Uterus (tissue), 4 donors: ENCODE results near the gene DHRS12. TPM values are rescaled to one million over a fixed set of nuclear protein-coding genes. Genes with fewer than 3 reads are reported as not detected.

Experiments
- DNase-seq, 2 donors: peaks; one replicate each; pipeline ENCODE4 v3.0.0-alpha.2; 2019 to 2020
- H3K27ac ChIP-seq, 2 donors: fragments of 200-600 bp; sonication (generic); 1 replicate in 1 of 2; 2 replicates in 1 of 2; pipeline ENCODE4 v1.5.1; 2016 to 2018
- H3K27me3 ChIP-seq, 2 donors: fragments of 200-600 bp; sonication (generic); one replicate each; pipeline ENCODE4 v1.5.1; 2018 to 2019; ENCODE audit warnings: control low read depth in 1 of 2
- H3K36me3 ChIP-seq, 2 donors: fragments of 200-600 bp; sonication (generic); one replicate each; pipeline ENCODE4 v1.5.1; 2019; ENCODE audit warnings: control low read depth in 1 of 2
- H3K4me1 ChIP-seq, 2 donors: fragments of 200-600 bp; sonication (generic); one replicate each; pipeline ENCODE4 v1.5.1; 2018 to 2019; ENCODE audit warnings: control low read depth in 1 of 2
- H3K4me3 ChIP-seq, 2 donors: fragments of 200-600 bp; sonication (generic); 1 replicate in 1 of 2; 2 replicates in 1 of 2; pipeline ENCODE4 v1.5.1; 2018 to 2019; ENCODE audit warnings: mild to moderate bottlenecking in 1 of 2
- H3K9me3 ChIP-seq, 2 donors: fragments of 200-600 bp; sonication (generic); one replicate each; pipeline ENCODE4 v1.5.1; 2019; ENCODE audit warnings: control low read depth in 1 of 2
- POLR2A ChIP-seq, 2 donors: fragments of 450-650 bp; IDR thresholded peaks; one replicate each; pipeline ENCODE4 v1.6.1; 2016; ENCODE audit warnings: antibody characterized with exemption in 2 of 2, mild to moderate bottlenecking in 1 of 2, moderate library complexity in 1 of 2
- intact Hi-C: fragments of 100-400 bp; cut with DNase I; formaldehyde crosslinking; loops from one replicate; pipeline ENCODE4 v1.15.1; 2023; ENCODE audit warnings: low total_unique reads
- total RNA-seq, 4 donors: library from RNA; depleted of rRNA in 3 of 4; stranded (reverse); fragments of >200 nt in 3 of 4; gene quantifications; one replicate each; pipeline versions ENCODE4 v1.1.0 to v1.2.4, GENCODE V29; 2014 to 2023
- TF ChIP-seq, protein P1 (sequence below), 4 experiments: fragments of 200-600 bp in 2 of 4; fragments of 450-650 bp in 2 of 4; sonication (generic) in 2 of 4; IDR thresholded peaks; one replicate each; pipeline ENCODE4 v1.5.1; 2016 to 2019; ENCODE audit warnings: antibody characterized with exemption in 4 of 4, mild to moderate bottlenecking in 2 of 4, moderate library complexity in 1 of 4
- donor health status: DM: yes; HTN: yes; CAD: no.

DHRS12 gene
- total RNA-seq, 4 donors from 2014 or later, result 5.4 to 18.8 (median 8.5) TPM

DNA sequence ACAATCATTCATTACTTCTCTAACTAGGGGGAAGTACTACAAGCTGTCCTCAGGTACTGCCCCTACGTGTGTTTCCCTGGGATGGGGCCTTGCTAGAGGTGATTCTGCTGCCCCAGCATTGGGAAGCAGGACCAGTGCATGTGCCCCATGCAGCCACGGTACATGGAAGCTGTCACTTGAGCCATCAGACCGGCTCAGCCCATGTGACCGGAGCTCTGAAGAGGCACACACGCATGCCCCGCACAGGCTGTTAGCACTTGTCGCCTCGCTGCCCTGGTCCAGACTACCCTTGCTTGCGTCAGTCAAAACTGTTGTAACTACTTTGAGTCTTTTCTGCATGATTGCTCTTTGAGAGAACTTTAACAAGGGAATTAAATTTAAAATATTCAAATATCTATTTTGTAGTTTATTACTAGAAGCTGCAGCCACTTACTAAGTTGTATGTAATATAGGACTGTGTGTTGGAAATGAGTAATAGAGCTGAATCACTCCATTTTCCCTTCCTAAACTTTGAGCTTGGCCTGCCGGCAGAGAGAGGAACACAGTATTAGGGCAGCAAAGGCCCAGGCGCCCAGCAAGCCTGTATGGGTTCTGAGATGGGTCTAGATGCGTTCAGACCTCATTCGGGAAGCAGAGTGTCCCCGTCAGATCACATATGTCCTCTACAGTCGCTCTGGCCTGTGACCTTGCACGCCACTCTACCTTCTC is 42.2 kb downstream of the DHRS12 start:
- H3K4me3 ChIP-seq, result no peak overlapping the region
- no peaks in the 10 kb centered on the region for H3K27me3 ChIP-seq
- intact Hi-C loops, result no loop called here
- peak overlapping the region; percentile 10 to 79 for H3K27ac ChIP-seq
- DNase-seq, result no peak
- H3K4me1 ChIP-seq, result no peaks in the 10 kb centered on the region
- no peaks in the 10 kb centered on the region for H3K9me3 ChIP-seq
- no peak for TF ChIP-seq POLR2A (IDR thresholded peaks at IDR 0.05)
- TF ChIP-seq, protein P1, sequence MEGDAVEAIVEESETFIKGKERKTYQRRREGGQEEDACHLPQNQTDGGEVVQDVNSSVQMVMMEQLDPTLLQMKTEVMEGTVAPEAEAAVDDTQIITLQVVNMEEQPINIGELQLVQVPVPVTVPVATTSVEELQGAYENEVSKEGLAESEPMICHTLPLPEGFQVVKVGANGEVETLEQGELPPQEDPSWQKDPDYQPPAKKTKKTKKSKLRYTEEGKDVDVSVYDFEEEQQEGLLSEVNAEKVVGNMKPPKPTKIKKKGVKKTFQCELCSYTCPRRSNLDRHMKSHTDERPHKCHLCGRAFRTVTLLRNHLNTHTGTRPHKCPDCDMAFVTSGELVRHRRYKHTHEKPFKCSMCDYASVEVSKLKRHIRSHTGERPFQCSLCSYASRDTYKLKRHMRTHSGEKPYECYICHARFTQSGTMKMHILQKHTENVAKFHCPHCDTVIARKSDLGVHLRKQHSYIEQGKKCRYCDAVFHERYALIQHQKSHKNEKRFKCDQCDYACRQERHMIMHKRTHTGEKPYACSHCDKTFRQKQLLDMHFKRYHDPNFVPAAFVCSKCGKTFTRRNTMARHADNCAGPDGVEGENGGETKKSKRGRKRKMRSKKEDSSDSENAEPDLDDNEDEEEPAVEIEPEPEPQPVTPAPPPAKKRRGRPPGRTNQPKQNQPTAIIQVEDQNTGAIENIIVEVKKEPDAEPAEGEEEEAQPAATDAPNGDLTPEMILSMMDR (IDR thresholded peaks at IDR 0.05), result no peak
- no peaks in the 10 kb centered on the region for H3K36me3 ChIP-seq

DNA sequence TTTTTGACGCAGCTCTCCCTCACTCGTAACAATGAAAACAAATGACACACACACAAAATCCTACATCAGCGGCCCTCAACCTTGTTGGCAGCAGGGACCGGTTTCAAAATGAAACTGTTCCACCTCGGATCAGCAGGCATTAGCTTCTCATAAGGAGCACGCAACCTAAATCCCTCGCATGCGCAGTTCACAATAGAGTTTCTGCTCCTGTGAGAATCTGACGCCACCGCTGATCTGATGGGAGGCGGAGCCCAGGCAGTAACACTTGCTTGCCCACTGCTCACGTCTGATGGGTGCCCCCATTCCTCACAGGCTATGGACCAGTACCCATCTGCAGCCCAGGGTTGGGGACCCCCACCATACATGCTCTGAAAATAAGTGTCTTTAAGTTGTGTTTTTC is 43.4 kb downstream of the DHRS12 start:
- no peaks in the 10 kb centered on the region for H3K27me3 ChIP-seq
- intact Hi-C loops, result no loop called here
- TF ChIP-seq, protein P1 (IDR thresholded peaks at IDR 0.05), result no peak
- H3K27ac ChIP-seq, result no peak overlapping the region
- no peaks in the 10 kb centered on the region for H3K4me1 ChIP-seq
- H3K36me3 ChIP-seq, result no peaks in the 10 kb centered on the region
- no peak overlapping the region for H3K4me3 ChIP-seq
- no peak for DNase-seq
- H3K9me3 ChIP-seq, result no peaks in the 10 kb centered on the region

DNA sequence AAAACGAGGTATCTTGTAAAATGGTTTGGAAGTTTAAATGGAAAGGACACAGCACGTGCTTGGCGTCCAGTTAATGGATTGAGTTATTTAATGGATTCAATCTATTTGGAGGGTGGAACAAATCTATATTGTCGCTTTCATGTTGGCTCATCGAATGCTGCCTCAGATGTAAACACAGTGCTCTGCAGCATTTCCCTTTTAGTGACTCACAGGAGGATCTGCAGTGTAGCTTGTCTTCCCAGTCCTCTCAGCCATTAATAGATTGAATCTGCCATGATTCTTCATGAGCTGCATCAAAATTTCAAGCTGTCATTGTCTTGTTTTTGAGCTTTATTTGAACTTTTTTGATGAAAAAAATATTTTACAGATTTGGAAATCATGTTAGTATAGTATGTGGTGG is 44.7 kb downstream of the DHRS12 start:
- Histone ChIP-seq H3K4me3 (no peak overlapping the region), H3K36me3 (no peaks in the 10 kb centered on the region), H3K27me3 (no peaks in the 10 kb centered on the region), H3K9me3 (no peaks in the 10 kb centered on the region), H3K27ac (no peak overlapping the region), H3K4me1 (no peaks in the 10 kb centered on the region)
- DNase-seq, result no peak
- intact Hi-C loops, result no loop called here
- no peak for TF ChIP-seq POLR2A (IDR thresholded peaks at IDR 0.05)
- TF ChIP-seq, protein P1 (IDR thresholded peaks at IDR 0.05), result no peak

DNA sequence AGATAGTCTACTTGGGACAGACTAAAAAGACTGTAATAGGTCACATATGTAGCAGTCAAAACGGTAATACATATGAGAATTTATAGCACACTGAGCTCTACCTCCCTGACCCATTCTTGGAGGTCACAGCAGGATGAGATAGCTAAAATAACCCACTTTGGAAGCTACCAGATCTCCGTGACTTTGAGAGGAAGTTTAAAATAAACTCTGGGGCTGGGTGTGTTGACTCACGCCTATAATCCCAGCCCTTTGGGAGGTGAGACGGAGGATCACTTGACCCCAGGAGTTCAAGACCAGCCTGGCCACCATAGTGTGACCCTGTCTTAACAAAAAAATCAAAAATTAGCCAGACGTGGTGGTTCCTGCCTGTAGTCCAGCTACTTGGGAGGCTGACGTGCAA is 45.3 kb downstream of the DHRS12 start:
- no peak for DNase-seq
- Histone ChIP-seq H3K27ac (no peak overlapping the region), H3K27me3 (no peaks in the 10 kb centered on the region), H3K4me1 (no peaks in the 10 kb centered on the region), H3K9me3 (no peaks in the 10 kb centered on the region), H3K36me3 (no peaks in the 10 kb centered on the region), H3K4me3 (no peak overlapping the region)
- intact Hi-C loops, result no loop called here
- TF ChIP-seq POLR2A (IDR thresholded peaks at IDR 0.05), result no peak
- TF ChIP-seq, protein P1 (IDR thresholded peaks at IDR 0.05), result no peak

DNA sequence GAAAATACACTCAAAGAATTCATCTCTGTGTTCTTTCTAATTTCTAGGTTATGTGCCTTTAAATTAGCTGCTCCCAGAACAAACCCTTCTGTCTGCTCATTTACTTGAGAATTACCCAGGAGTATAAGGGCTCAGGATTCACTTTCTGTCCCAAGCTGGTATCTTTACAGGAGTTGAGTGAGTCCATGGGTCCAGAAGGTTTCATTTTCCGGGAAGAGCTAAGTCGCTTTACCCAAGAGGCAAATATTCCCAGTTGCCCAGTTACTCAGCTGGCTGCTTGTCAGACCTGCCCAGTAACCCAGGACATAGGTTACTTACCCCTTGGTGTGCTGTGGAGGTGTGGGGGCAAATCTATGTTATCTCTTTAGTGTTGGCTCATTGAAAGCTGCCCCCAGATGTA is 47.3 kb downstream of the DHRS12 start:
- TF ChIP-seq, protein P1 (IDR thresholded peaks at IDR 0.05), result no peak
- TF ChIP-seq POLR2A (IDR thresholded peaks at IDR 0.05), result no peak
- Histone ChIP-seq H3K36me3 (no peaks in the 10 kb centered on the region), H3K4me1 (no peaks in the 10 kb centered on the region), H3K27ac (no peak overlapping the region), H3K4me3 (no peak overlapping the region), H3K9me3 (no peaks in the 10 kb centered on the region), H3K27me3 (no peaks in the 10 kb centered on the region)
- intact Hi-C loops, result no loop called here
- no peak for DNase-seq
